Small intestine (tissue), 7 donors: Measurements from ENCODE around the gene GPR42. TPM values are rescaled to one million over a fixed set of nuclear protein-coding genes. Genes with fewer than 3 reads are reported as not detected.
"Not testable (repeated sequence)": the region's sequence is repeated elsewhere in the genome, so short reads cannot be mapped to it uniquely, and the experiment has no call there.

Experiments used
- DNase-seq, 2 donors: peaks; one replicate each; pipeline versions ENCODE4 v3.0.0 to v3.0.0-alpha.2; 2013
- FAIRE-seq: peaks from 2 replicates; lab custom pipeline; 2012; peaks lifted over from hg19 to GRCh38; lab: Jason Lieb, UNC
- H3K27ac ChIP-seq, 3 donors: one replicate each; pipeline ENCODE4 v1.5.1; 2013; ENCODE audit warnings: low read length in 2 of 3, mild to moderate bottlenecking in 2 of 3, control low read depth in 1 of 3, inconsistent platforms in 1 of 3, low read depth in 1 of 3, moderate library complexity in 1 of 3
- H3K27me3 ChIP-seq, 3 donors: one replicate each; pipeline ENCODE4 v1.6.1; 2013; ENCODE audit warnings: low read length in 3 of 3, inconsistent platforms in 1 of 3; ENCODE audit not compliant: control insufficient read depth in 3 of 3, insufficient read depth in 3 of 3
- H3K36me3 ChIP-seq, 3 donors: one replicate each; pipeline ENCODE4 v1.6.1; 2013; ENCODE audit warnings: low read length in 3 of 3, inconsistent platforms in 1 of 3, low read depth in 1 of 3, mild to moderate bottlenecking in 1 of 3, moderate library complexity in 1 of 3; ENCODE audit not compliant: control insufficient read depth in 3 of 3, insufficient read depth in 2 of 3
- H3K4me1 ChIP-seq, 3 donors: one replicate each; pipeline ENCODE4 v1.6.1; 2013; ENCODE audit warnings: low read length in 2 of 3, inconsistent platforms in 1 of 3, low read depth in 1 of 3, mild to moderate bottlenecking in 1 of 3, moderate library complexity in 1 of 3; ENCODE audit not compliant: control insufficient read depth in 3 of 3, insufficient read depth in 2 of 3
- H3K4me3 ChIP-seq, 3 donors: one replicate each; pipeline ENCODE4 v1.5.1; 2013; ENCODE audit warnings: low read length in 3 of 3, control low read depth in 1 of 3, inconsistent platforms in 1 of 3, low read depth in 1 of 3, mild to moderate bottlenecking in 1 of 3, moderate library complexity in 1 of 3
- H3K9me3 ChIP-seq, 2 donors: one replicate each; pipeline ENCODE4 v1.6.1; 2013; ENCODE audit warnings: low read depth in 1 of 2, low read length in 1 of 2; ENCODE audit not compliant: control insufficient read depth in 2 of 2, insufficient read depth in 1 of 2
- WGBS, 3 donors: extraction: QIAGEN DNeasy Blood & Tissue Kit; methylation state at CpG; one replicate each; pipeline ENCODE4 v1.1.7; 2013; 5-methylcytosine and 5-hydroxymethylcytosine counted together
- polyA plus RNA-seq, 4 donors: library from polyadenylated mRNA; stranded (reverse) in 3 of 4; unstranded in 1 of 4; fragments of 200-250 nt in 3 of 4; fragments of 120-200 nt in 1 of 4; gene quantifications; one replicate each; pipeline versions ENCODE4 v1.2.1 to v1.2.3, GENCODE V29; 2013
- donor health status: healthy with polysubstance abuse.
- donor health status: control.
- donor health status: control.
- donor health status: Bipolar disorder and iron deficiency.
- donor health status: healthy.

The GPR42 gene
- polyA plus RNA-seq, 4 donors = 0.06 to 0.15 TPM; not detected in 2

DNA sequence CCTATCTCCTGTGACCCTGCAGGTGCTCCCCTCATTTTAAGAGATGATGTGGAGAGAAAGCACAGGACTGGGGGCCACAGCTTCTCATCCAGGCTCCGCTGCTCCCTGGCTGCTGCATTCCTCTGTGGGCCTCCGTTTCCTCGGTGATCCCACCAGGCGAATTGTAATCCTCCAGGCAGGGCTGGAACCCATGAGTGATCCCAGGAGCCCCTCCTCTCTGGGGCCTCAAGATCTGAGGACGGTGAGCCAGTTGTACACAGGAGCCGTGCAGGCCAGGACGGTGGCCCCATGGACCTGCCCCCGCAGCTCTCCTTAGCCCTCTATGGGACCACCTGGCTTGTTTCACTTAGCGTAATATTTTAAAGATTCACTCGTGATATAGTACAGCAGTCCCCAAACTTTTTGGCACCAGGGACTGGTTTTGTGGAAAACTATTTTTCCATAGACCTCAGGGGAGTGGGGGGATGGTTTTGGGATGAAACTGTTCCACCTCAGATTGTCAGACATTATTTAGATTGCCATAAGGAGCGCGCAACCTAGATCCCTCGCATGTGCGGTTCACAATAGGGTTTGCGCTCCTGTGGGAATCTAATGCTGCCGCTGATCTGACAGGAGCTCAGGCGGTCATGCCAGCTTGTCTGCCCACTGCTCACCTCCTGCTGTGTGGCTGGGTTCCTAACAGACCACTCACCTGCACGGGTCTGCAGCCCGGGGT lies 7.0 kb upstream of the GPR42 start:
- WGBS, 3 donors = 83 to 100% (median 86%) methylated on average over 1 to 19 of the region's 19 CpGs
- no peak for DNase-seq
- H3K27me3 ChIP-seq = no peaks in the 10 kb centered on the region
- H3K27ac ChIP-seq = no peak overlapping the region
- FAIRE-seq = no peak
- no peak overlapping the region for H3K4me3 ChIP-seq
- no peaks in the 10 kb centered on the region for H3K36me3 ChIP-seq
- no peaks in the 10 kb centered on the region for H3K4me1 ChIP-seq
- no peaks in the 10 kb centered on the region for H3K9me3 ChIP-seq

DNA sequence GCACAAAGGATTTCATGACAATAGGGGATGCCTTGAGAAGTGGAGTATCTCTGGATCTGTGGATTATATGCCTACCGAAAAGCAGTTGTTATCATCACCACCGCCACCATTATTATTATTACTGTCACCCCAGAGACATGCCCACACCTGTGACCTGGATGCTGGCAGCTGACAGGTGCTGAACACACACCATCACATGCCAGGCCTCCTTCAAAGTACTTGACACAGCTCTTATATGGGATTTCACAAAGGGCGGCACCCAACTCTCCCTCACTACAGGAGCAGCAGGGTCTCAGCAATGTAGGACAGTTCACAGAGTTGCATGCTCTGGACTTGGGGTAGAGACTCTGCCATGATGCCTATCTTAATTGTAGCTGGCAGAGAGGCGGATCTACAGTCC lies 5.6 kb upstream of the GPR42 start:
- FAIRE-seq = no peak
- Histone ChIP-seq H3K4me3 (no peak overlapping the region), H3K9me3 (no peaks in the 10 kb centered on the region), H3K36me3 (no peaks in the 10 kb centered on the region), H3K27me3 (no peaks in the 10 kb centered on the region), H3K27ac (no peak overlapping the region), H3K4me1 (no peaks in the 10 kb centered on the region)
- 81 to 91% methylated on average over 4 of the region's 4 CpGs; no CpG with 5 or more reads in 1 of the 3 donors for WGBS, 3 donors
- no peak for DNase-seq

- no peak for DNase-seq
- no peak overlapping the region for H3K4me3 ChIP-seq
- no peaks in the 10 kb centered on the region for H3K36me3 ChIP-seq
- no peaks in the 10 kb centered on the region for H3K27me3 ChIP-seq
- H3K9me3 ChIP-seq = no peaks in the 10 kb centered on the region
- H3K4me1 ChIP-seq = no peaks in the 10 kb centered on the region
- FAIRE-seq = no peak
- WGBS, 3 donors = 38 to 59% (median 57%) methylated on average over 1 of the region's 1 CpG
- H3K27ac ChIP-seq = no peak overlapping the region
These were observed 2.5 kb upstream of the GPR42 start for GRCh38 chr19:35368378-35368777.

DNA sequence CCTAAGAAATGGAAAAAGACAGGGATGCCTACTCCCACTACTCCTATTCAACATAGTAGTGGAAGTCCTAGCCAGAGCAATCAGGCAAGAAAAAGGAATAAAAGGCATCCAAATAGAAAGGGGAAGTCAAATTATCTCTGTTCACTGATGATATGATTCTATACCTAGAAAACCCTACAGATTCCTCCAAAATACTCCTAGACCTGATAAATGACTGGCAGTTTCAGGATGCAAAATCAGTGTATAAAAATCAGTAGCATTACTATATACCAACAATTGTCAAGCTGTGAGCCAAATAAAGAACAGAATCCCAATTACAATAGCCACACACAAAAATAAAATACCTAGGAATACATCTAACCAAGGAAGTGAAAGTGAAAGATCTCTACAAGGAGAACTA lies 1.3 kb upstream of the GPR42 start:
- Histone ChIP-seq H3K27ac (no peak overlapping the region), H3K4me1 (no peaks in the 10 kb centered on the region), H3K4me3 (no peak overlapping the region), H3K36me3 (no peaks in the 10 kb centered on the region), H3K27me3 (no peaks in the 10 kb centered on the region), H3K9me3 (no peaks in the 10 kb centered on the region)
- no peak for FAIRE-seq
- DNase-seq = no peak

DNA sequence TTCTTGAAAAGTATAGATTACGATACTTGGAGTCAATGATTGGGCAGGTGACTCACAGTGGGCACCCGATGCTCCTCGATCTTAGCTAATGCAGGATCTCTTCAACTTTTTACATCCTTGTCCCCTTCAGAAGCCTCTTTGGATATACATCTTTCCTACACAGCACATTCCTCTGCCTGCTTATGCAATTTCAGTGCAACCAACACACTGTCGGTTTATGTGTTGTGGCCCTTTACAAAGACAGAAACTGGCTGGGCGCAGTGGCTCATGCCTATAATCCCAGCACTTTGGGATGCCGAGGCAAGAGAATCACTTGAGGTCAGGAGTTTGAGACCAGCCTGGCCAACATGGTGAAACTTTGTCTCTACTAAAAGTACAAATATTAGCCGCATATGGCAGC lies 2.6 kb downstream of the GPR42 start:
- Histone ChIP-seq H3K36me3 (no peaks in the 10 kb centered on the region), H3K4me1 (no peaks in the 10 kb centered on the region), H3K27ac (no peak overlapping the region), H3K9me3 (peaks cover 0 to 3% of the 10 kb centered on the region in 2 donors), H3K4me3 (no peak overlapping the region), H3K27me3 (no peaks in the 10 kb centered on the region)
- no peak for FAIRE-seq
- no peak for DNase-seq
- WGBS, 3 donors = 82 to 84% (median 83%) methylated on average over 7 of the region's 7 CpGs

GRCh38 chr19:35374031-35374430 lies 3.2 kb downstream of the GPR42 start:
- not testable (repeated sequence) for FAIRE-seq

DNA sequence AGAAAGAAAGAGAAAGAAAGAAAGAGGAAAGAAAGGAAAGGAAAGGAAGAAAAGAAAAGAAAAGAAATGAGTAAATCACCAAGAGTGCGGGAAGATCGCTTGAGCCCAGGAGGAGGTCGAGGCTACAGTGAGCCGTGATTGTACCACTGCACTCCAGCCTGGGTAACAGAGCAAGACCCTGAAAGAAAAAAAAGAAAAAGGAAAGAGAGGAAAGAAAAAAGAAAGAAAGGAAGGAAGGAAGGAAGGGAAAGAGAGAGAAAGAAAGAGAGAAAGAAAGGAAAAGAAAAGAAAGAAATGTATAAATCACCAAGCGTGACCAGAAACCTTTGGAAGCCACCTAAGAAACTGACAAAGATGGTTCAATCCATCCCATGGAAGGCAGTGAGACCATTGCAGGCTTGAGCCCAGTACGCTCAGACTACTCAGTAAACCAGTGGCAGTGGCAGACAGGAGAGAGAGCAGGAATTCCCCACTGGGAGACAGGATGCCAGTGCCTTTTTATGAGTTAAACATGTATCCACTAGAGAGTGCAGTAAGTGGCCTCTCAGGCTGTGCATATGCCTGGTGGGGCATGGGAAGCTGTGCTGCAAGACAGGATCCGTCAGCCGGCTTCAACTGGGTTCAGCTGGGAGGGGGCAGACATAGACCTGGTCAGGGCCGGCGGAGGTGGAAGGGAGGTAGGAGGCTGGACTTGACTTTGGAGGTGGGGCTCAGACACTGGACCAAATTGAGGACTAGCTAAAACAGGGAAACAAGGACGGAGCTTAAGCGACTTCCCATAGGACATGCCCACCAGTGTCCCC lies 4.8 kb downstream of the GPR42 start:
- no peak overlapping the region for H3K27ac ChIP-seq
- WGBS, 3 donors = 86 to 94% (median 90%) methylated on average over 12 of the region's 12 CpGs
- peaks cover 0 to 3% of the 10 kb centered on the region in 2 donors for H3K9me3 ChIP-seq
- no peaks in the 10 kb centered on the region for H3K27me3 ChIP-seq
- H3K36me3 ChIP-seq = no peaks in the 10 kb centered on the region
- FAIRE-seq (no peak), DNase-seq (no peak)
- no peak overlapping the region for H3K4me3 ChIP-seq
- H3K4me1 ChIP-seq = peaks cover 0 to 7% (median 0%) of the 10 kb centered on the region in 3 donors

More at GRCh38 chr19:35374031-35374430, 3.2 kb downstream of the GPR42 start:
- not testable (repeated sequence) for H3K27ac ChIP-seq, DNase-seq, H3K4me1 ChIP-seq, H3K27me3 ChIP-seq, H3K36me3 ChIP-seq, H3K9me3 ChIP-seq, H3K4me3 ChIP-seq

GRCh38 chr19:35377656-35378055 lies 6.8 kb downstream of the GPR42 start:
- FAIRE-seq = no peak
- Histone ChIP-seq H3K4me3 (no peak overlapping the region), H3K4me1 (peaks cover 0 to 10% (median 0%) of the 10 kb centered on the region in 3 donors), H3K36me3 (no peaks in the 10 kb centered on the region), H3K27me3 (no peaks in the 10 kb centered on the region), H3K9me3 (peaks cover 0 to 3% of the 10 kb centered on the region in 2 donors), H3K27ac (no peak overlapping the region)
- 42 to 56% (median 42%) methylated on average over 1 of the region's 1 CpG for WGBS, 3 donors
- DNase-seq = no peak
